CMK (cell line): ENCODE measurements around the gene RASA2.

Experiments
- DNase-seq: peaks from one replicate; pipeline ENCODE4 v3.0.0-alpha.2; 2010; ENCODE audit warnings: low read depth

Gene RASA2

DNA sequence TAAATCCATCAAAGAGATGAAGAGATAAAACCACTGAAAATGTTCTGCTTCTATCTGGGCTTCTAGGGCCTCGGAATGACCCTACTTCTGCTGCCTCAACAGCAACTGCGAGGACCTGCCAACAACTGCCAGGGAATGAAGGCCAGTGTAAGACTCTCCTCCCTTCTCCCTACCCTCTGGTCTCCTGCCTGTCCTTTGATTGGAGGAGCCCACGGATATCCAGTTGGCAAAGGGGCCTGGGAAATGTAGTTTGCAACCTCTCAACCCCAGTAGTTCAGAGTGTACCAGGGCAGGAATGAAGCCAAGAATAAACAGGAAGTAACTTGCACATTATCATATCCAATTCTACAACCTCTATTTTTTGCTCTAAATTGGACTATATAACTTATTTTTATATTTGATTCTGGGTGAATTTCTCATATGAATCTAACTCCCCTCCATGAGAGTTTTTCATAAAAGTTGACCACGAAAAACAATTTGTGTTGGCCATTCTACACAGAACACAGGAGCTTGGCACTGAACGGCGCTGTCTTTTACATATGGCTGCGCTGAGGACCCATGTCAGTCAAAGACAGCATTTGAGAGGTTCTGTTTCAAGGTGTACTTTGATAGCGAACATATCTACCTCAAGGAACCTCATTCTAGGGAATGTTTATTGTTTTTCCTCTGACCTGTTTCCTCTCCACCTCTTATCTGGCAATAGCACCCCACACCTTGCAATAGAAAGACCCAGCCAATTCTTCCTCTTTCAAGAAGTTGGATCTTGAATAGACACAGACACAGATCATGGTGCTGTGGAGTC lies 160.1 kb downstream of the RASA2 start:
- DNase-seq, result peak; percentile 43

DNA sequence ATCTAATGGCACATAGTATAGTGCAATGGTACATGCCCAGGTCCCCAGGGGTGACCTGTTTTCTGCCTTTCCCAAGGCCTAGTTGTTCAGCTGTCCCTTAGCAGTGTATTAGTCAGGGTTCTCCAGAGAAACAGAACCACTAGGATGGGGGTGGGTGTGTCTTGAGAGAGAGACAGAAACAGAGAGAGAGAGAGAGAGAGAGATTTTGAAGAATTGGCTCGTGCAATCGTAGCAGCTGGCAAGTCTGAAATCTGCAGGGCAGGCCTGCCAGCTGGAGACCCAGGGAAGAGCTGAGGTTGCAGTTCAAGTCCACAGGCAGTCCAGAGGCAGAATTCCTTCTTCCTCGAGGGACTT lies 160.7 kb downstream of the RASA2 start:
- no peak for DNase-seq

DNA sequence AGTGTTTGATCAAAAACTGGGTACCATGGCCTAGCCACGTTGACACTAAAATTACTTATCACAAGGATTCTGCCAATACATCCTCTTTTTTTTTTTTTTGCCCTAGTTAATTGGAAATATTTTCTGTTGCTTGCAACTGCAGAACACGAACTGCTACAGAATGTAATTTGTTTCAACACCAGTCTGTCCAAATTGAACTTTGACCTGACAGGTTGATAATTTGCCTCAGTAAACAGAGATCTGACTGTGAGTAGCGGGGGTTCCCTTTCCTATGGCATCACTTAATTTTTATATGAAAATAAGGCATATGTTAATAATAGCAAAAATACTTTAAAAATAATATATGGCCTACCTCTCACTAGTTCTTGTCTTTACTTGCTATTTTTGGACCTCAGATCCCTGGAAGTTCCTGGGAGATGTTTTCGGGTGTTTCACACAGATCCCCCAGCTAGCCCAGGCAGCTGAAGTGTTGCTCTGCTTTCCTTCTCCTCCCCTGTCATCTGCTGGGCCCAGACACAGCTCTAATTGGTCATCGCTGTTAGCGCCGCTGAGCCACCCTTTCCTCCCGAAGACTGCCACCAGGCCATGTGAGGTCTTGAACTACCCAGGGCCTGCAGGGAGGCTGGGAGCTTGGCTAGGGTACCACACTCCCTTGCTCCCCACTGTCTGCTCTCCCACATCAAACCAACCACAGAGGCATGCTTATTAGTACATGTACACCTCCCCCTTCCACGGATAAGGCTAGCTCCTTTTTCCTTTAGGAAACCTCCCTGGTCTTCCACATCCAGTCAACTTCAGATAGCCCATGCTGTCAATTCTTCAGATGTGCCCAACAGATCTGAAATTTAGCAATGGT lies 161.5 kb downstream of the RASA2 start:
- DNase-seq, result no peak

DNA sequence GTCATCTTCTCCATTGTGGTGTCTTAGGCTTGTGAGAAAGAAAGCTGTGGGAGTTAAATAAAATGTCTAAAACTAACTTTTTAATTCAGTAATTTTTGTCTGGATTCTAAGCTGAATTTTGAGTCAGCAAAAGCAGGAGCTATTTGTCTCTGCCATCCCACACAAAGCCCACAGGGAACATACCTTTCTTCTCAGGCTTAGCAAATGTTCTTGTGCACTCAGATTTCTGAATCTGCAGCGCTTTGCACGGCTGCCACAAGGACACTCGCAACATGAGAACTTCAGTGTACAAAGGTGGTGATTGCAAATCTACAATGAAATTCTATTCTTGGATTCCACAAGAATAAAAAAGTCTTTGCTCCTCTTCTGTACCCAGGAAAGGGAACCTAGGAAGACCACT lies 163.0 kb downstream of the RASA2 start:
- DNase-seq, result no peak

DNA sequence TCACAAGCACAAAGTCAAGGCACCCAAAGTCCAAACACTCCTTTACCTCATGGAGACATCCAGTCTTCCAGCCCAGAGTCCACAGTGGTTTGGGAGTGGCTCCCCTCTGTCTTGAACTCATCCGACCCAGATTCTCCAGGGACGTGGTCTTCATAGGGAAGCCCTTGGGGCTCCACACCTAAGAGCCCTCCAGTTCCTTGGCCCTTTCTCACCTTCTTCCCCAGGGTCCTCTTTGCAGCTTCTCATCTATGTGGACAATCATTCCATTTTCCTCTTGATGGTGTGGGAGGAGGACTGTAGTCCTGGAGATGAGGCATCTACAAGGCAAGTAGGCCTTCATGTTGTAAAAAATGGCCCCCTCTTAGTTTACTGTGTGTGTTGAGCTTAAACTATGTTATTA lies 164.0 kb downstream of the RASA2 start:
- no peak for DNase-seq

DNA sequence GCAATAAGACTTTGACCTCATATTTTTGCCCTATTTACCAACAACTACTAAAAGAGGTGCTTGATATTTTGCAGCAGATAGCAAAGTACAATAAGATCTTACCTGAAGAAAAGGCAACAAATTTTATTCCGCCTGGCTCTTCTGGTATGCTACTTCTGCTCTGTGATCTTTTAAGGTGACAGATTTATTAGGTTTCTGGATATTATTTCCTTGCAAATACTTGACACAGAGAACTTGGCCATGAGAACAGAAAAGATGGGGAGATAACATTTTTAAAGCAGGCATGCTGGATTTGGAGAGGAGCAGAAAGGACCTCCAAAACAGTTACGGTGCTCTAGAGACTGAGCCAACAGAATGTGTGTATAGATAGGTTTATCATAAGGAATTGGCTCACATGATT lies 164.6 kb downstream of the RASA2 start:
- no peak for DNase-seq

DNA sequence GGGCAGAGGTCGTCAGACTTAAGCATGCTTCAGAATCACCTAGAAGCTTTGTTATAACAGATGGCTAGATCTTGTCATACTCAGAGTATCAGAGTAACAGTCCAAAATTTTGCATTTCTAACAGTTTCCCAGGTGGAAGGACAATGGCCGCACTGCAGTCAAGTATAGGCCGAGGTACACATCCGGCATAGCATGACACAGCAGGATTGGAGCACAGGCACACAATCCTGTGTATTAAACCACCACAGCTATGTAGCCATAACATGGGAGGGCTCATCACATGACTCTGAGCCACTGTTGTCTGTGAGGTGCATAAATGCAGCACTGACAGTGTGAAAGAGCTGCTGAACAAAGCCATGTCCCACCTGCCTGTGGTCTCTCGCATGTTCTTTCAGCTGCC lies 165.5 kb downstream of the RASA2 start:
- DNase-seq, result no peak

DNA sequence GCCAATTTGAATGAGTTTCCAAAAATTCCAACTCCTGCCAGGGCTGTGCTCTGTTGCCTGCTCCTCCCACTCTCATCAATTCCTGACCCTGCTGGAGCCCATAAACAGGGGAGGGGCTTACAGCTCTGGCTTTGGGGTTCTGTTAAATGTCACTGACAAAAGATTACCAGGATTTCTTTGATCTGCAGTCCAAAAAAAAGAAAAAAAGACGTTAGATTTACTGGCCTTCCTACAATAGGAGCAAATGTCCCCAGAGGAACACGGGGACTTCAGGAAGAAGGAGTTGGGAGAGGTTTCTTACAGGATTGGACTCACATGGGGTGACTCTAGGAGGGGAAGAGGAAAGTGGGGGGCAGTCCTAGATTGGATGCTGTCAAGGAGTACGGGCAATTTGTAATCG lies 167.0 kb downstream of the RASA2 start:
- no peak for DNase-seq

DNA sequence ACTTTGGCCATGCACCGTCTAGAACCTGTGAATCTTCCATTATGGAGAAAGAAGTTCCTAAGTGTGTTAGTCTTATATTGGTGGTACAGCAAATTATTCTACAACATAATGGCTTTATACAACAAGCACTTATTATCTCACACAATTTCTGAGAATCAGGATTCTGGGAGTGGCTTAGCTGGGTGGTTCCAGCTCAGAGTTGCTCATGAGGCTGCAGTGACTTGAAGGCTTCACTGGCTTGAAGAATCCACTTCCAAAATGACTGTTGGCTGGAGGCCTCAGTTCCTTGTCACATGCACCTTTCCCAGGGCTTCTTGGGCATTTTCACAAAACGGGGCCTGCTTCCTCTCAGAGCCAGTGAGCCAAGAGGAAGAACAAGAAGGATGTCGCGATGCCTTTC lies 169.0 kb downstream of the RASA2 start:
- no peak for DNase-seq

DNA sequence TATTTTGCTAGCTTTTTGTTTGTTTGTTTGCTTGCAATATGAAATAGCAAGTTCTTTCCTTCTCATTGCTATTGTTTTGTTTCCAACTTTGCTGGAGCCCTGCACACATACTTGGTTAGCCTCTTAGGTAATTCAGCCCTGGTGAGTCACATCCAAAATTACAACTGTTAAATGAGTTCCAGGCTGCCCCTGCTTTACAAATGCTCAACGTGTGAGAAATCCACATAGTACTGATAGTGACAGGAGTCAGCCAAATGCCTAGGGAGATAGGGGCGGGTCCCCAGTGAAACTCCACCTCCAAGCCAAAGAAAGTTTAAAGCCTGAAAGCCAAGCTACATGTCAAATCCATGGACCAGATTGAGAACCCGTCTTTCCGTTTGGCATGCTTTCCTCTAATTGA lies 169.9 kb downstream of the RASA2 start:
- DNase-seq, result no peak

DNA sequence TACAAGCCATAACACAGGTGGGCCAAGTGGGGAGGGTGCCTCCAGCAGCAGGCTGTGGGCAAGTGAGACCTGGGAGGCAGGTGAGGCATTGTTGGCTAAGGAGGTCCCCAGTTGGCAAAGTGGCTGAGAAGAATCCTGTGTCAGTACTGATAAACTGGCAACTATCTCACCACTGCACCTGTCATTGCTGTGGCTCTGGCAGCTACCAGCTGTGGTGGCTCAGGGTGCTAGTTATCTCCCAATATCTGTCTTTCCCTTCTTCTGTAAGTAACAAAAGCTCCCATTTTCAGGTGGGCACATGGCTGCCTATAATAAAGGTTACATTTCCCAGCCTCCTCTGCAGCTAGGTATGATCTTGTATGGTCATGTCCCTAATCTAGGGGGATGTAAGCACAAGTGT lies 170.7 kb downstream of the RASA2 start:
- no peak for DNase-seq

DNA sequence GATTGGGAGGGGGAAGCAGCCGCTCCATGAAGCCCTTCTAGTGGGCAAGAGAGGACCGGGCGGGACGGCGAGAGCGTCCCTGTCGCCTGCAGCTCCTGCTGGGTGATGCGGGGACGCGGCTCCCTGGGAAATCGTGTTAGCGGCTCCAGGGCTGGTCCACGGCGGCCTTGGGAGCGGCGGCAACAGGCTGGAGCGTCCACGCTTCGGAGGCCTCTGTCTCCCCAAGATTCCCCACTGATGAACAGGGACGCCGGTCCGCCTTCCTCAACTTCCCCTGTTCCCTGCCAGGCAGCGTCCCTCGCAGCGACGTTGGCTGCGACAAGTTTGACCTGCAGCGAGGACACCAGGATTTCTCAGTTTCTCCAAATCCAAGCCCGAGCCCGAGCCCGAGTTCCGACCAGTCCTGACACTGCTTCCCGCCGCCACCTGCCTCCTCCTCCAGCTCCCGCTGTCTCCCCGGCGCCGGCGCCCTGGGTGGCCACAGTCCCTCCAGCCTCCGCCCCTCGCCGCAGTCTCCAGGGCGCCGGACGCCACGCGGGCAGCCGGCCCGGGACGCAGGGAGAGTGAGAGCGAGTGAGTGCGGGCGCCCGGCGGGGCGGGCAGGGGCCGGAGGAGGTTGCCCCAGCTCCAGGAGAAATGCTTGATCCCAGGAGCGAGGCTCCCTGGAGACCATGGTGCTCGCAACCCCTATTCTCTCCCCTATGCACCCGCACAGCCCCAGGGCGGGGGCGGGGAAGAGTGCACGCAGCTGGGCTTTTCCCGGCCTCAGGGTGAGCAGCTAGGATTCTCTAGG lies 173.2 kb downstream of the RASA2 start:
- DNase-seq, result no peak

DNA sequence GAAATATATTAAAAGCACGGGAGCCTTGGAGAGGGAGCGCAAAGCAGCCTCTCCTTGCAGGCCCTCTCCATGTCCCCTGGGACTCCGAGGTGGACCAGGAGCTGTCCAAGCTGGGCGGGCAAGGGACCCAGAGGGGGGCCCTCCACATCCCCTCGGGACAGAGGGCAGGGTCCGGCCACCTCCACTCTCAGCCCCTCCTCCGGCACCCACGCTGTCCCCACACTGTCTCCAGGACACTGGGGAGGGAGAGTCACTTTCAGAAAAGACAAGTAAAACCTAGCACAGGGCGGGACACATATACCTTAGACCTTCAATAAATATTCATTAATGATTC lies 173.8 kb downstream of the RASA2 start:
- DNase-seq, result no peak

DNA sequence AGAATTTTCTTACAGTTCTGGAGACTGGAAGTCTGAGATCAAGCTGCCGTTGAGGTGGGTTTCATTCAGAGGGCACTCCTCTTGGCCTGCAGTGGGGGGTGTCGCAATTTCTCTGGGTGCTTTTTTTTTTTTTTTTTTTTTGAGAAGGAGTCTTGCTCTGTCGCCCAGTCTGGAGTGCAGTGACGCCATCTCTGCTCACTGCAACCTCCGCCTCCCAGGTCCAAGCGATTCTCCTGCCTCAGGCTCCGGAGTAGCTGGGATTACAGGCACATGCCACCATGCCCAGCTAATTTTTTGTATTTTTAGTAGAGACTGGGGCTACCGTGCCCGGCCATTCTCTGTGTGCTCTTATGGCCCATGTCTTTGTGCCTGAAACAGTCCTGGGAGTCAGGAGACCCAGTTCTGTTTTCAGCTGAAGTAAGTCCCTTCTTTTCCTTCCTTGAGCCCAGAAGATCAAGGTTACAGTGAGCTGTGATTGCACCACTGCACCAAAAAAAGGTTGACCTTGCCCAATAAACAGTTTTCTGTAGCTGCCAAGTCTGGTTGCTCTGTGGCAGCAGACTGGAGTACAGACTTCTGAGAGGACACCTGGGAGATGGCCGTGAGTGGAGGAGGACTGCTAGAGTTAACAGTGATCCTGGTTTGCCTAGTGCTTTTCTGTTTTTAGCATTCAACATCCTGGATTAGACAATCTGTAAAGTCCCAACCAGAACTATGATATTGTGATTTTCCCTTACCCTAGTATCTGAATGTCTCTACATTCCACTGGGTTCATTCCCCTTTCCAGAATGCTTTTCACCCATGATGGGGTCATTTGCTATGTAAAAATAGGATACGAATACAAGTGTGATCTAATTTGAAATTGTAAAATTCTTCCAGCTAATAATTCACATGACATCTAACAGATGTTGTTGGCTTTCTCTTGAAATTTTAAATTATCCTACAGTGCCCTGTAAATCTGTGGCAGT lies 174.7 kb downstream of the RASA2 start:
- DNase-seq, result no peak

DNA sequence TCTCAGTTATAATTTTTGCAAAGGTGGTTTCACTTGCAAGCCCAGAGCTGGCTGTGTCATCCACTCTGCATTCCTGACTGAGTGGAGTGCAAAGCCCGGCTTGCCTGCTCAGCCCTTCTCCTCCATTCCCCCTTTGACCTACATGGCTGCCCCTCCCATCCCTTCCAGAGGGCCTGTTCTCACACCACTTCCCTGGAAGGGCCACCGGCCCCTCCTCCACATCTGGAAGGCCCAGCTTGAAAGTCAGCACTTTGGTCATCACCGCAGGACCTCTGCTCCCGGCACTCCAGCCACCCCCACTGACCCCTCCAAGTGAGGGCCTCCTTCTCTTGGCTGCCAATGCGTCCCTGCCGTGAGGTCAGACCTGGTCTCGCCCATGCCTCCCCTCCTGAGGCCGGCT lies 177.2 kb downstream of the RASA2 start:
- no peak for DNase-seq
